ENCODE data around the gene USP47.

Gene USP47

DNA sequence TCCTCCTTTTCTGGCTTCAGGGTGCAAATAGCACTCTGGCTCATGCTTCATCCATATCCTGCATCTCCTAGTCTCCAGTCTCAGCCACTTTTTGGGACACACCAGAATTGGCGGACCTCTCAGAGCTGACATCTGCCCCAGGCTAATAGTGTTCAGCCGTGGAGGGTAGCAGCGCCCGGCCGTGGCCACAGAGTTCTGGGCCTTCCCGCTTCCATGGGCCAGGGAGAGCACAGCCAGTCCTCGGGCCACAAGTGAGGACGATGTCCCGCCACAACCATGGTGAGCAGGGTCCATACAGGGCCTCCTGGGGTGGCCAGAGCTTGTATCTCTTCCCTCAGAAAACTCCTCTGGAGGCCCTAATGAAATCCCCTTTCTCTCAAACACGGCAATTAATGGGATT, 140.7 kb downstream of the USP47 start:
- no peak for DNase-seq (ENCODE audit: low spot score)

DNA sequence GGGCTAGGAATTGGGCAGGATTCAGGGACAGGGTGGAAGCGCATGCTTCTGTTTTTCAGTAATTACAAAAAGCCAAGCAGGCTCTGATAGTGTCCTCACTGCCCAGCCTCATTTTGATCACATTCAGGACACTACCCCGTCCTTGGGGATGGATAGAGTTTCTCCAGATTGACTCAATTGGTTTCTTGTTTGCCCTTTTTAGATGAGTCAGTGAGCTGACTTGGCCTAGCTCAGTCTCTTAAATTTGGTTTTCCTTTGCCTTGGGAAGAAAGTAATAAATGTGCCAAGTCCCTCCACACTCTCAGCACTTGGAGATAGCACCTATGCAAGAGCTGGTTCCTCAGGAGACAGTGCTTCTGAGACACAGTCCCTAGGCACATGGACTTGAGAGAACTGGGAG, 141.2 kb downstream of the USP47 start:
- DNase-seq (ENCODE audit: low spot score), result no peak

DNA sequence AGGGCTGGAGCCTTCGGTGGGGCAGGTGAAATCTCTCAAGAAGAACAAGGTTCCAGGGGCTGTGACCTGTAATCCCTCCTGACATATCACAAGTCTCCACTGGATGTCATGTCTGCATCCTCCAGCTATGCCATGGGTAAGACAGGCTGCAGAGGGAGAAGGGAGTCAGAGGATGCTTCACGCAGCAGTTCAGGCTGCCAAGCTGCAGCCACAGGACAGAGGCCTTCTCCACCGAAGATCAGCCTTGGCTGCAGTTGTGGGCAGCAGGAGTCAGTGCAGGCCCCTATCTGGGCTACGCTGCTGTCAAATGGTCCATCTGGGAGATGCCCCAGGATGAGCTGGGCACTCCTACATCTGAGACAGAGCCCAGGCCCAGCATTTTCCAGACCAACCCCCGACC, 141.7 kb downstream of the USP47 start:
- no peak for DNase-seq (ENCODE audit: low spot score)

DNA sequence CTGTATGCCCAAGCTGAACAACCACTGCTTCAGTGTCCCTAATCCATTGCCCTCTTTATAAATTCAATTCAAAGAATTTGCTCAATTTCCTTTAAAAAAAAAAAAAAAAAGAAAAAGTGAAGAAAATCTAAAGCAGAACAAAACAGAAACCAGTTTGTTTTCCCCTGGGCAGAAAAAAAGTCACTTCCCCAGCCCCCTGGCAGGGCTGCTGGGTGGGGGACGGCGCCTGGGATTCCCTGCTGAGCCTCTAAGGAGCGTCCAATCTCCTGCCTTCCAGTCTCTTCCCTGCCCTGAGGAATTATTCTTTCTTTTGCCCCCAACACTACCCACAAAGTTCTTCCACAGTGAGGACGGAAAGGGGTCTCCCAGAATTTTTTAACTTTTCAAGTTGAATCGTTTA, 142.8 kb downstream of the USP47 start:
- DNase-seq (ENCODE audit: low spot score), result no peak

DNA sequence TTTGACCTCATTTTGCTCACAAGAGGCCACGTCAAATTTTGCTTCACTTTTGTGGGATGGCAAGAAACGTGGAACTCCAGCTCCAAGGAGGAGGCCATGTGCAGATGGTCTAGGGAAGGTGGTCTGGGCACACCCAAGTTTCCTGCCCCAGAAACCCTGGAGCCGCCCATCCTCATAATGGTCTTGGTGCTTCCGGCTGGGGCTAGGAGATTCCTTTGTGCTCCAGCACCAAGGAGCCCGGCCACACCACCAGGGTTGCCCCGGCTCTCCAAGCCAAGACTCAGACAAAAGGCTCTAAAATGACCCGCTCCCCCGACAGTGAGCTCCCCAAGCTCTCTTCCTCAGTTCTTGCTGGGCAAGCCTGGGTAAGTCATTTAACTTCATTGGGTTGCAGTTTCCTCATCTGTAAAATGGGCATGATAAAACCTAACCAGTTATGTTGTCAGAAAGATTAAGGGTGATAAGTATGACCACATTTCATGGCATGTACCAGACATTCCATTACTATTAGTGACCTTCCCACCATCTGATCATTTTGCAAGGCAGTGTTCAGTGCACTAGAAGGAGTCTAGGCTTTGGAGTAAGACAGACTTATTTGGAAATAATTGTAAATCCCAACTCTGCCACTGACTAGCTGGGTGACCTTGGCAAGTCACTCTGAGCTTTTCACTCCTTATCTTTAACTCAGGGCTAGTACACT, 143.4 kb downstream of the USP47 start:
- DNase-seq (ENCODE audit: low spot score), result no peak

DNA sequence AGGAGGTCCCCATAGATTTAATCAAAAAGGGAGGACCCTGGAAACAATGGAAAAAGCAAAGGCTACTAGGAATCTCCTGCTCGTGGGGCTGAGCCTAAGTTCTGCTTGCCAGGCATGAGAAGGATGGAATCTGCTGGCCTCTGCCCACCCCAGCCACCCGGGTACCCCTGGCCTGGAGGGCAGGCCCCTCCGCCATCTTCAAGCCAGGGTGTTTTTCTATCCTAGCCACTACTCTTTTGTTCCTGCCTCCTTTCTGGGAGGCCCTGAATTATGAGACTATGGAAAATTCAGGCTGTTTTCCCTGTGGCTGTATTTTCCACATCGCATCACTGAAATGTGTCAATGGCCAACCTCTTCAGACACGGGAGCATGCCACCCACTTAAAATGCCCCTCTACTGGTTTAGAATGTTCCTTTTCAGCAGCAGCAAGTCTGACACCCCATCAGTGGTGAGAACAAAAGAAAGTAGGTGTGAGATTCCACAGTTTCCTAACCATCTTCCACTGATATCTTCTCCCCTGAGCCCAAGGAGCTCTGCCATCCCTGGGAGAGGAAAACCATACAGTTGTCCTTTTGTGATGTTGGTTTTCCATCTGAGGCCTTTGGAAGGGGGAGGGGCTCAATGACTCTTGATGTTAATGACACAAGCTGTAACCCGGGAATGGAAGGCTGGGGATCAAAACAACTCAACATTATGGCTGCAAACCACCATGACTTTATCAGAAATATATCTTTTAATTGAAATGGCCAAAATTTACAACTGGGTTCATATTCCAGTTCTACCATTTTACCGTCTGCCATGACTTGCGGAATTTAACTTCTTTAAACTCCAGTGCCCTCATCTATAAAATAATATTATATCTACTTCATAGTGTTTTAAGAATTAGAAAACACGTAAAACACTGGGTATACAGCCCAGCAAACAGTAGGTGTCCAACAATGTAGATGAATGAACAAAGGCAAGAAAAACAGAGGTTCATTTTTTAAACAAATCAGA, 144.5 kb downstream of the USP47 start:
- DNase-seq (ENCODE audit: low spot score), result no peak

DNA sequence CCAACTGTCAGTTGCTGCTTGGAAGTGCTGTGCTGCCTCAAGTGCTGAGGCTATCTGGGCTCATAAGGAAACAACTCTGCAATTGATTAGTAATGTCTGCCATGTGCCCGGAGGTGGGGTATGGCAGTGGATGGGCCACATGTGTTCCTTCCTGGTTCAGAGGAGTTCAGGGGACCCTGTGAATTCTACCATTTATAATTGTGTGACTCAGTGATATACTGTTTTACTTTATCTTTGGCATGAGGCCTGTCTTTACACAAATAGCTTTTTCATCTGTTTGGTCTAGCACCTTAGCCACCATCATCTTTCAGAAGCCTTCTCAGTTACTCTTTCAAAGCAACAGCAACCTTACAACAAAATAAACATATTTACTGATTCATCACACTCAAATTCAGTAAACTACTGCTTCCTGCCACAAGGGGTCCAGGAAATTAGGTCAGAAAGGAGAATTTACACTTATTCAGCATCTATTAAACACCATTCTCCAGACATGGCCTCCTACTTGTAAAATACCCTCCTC, 145.8 kb downstream of the USP47 start:
- DNase-seq (ENCODE audit: low spot score), result no peak

DNA sequence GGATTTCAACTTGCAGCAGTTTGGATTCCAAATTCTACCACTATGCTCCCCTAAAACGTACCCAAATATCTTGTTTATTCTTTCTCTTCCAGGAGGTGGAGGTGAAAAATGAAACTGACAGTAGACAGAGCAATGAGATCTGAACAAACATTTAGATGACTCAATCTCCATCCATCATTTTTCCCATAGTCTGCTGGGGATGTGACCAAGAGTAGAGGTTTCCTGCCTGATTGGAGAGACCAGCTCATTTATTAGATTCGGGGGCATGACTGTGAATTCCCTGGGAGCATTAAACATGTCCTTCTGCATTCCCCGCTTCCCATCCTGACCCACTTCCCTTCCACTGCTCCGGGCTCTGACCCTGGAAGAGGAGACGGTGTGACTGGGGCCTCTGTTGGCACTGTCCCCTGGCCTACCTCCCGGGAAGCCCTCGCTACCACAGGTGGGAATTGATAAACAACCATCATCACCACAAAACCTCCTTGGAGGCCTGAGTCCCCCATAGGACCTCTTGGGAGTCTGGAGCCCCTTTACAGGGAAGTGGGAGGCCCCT, 146.4 kb downstream of the USP47 start:
- no peak for DNase-seq (ENCODE audit: low spot score)

DNA sequence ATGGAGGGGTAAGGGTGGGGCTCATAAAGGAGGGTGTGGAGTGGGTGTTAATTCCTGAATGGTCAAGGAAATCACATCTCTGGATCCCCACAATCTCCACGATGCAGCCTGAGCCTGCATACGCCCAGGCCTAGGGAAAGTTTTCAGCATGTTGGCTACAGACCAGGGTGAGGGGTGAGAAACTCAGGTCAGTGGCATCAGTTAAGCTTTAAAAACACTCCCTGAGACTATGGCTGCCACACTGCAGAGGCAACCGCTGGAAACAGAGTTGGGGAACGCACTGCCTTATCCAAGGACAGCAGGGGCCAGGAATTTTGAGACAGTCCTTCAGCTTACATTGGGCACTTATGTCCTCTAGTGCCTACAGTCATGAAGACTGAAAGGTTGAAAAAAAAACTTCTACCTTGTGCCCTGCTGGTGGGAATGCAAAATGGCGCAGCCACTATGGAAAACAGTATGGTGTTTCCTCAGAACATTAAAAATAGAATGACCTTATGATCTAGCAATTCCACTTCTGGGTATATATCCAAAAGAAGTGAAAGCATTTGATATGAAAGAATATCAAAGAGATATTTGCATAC, 147.0 kb downstream of the USP47 start:
- peak; percentile 27 for DNase-seq (ENCODE audit: low spot score)

DNA sequence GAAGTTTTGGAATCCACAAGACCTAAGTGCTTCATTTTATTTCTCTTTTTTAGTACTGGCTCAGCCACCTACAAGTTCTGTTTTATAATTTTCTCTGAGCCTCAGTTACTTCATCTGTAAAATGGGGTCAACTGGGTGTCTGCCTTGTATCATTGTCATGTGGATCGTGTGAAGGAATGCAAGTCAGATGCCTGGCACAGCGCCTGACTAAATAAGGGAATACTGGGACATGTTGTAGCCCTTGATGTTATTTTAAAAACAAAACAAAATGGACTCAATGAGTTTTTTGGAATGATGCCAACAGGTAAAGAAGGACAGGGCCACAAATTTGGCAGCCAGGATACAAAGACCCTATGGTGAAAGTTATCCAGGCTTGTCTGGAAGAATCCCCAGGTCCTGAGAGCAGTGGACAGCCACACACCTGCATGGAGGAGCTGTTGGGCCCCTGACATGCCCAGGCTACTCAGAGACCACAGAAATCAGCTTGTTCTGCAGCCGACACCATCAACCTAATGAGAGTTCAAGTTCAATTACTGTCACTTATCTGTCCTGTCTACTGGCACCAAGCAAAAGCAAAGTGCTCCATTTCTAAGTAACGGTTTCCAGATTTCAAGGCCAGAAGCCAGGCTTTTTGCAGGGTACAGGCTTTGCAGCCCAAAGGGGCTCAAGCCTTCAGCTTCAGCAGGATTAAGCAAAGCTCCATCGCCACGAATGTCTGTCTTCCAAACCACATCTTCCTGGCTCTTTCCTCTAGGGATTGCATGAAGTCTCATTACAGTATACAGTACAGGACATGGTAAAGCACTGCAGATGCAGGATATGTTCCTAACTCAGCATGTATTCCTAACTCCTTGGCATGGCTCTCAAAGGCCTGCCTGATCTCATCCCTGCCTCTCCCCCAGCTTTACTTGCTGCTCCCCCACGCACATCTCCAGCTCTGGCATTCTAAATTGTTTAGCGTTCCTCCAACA, 148.3 kb downstream of the USP47 start:
- peak; percentile 8 for DNase-seq (ENCODE audit: low spot score)

DNA sequence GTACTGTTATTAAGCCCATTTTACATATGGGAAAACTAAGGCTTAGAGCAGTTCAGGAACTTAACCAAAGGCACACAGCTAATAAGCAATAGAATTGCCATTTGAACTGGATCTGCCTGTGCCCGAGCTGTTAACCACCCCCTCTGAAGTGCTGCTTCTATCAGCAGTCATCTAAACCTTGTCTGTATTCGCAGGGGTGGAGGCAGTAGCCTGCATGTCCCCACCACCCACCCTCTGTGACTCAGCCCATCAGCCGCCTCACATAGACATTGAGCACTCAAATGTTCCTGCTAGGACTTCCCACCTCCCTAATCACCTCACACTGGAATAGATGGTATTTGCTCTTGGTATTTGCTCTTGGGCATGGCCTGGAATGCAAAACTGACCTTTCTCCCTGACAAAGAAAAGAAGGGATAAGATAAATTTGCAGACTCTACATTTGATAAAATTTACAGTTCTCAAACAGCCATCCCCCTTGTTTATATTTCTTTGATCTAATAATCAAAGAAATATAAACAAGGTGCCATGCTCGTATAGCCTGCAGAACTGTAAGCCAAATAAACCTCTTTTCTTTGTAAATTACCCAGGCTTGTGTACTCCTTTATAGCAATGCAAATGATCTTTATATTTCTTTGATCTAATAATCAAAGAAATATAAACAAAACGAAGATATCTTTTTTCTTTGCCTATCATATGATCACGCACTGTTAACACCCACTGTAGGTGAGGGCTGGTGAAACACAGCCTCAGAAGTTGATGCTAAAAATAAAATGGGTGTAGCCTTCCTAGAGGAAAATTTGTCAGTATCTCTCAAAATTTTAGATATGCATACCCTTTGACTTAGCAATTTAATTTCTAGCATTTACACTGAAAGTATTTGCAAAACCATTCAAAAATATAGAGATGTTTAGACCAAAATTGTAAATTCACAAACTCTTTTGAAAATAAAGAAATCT, 150.8 kb downstream of the USP47 start:
- peak; percentile 31 for DNase-seq (ENCODE audit: low spot score)

DNA sequence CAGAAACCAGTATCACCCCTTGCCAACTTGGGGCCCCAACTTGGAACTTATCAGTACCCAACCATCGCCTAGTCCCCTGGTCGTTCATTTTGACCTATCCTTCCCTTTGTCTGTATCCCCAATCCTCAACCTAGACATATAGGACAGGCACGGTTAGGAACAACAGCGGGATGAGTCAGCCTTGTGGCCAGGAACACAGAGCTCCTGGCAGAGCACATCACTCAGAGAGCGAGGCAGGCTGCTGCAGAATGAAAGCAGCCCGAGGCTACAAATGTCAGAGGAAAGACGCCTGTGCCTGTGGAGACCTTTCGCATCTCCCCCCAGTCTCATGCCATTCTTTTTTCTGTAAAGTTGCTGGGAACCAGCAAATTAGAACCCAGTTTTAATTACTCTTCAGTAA, 152.1 kb downstream of the USP47 start:
- no peak for DNase-seq (ENCODE audit: low spot score)

DNA sequence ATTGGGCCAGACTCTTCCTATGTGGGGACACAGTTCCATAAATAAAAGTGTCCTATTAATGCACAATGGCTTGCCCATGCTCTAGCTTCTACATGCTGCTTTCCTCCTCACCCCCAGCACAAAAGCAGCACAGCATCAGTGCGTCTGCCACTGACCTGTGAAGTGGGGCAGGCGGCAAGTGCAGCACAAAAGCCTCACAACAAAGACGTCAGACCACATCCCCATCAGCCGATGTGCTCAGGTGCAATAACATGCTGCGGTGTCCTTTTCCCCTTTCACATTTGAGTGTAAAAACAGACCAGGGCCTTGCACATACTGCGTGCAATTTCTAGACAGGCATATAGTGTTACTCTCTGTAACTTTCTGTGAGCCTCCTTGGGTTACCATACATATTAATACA, 153.8 kb downstream of the USP47 start:
- no peak for DNase-seq (ENCODE audit: low spot score)

DNA sequence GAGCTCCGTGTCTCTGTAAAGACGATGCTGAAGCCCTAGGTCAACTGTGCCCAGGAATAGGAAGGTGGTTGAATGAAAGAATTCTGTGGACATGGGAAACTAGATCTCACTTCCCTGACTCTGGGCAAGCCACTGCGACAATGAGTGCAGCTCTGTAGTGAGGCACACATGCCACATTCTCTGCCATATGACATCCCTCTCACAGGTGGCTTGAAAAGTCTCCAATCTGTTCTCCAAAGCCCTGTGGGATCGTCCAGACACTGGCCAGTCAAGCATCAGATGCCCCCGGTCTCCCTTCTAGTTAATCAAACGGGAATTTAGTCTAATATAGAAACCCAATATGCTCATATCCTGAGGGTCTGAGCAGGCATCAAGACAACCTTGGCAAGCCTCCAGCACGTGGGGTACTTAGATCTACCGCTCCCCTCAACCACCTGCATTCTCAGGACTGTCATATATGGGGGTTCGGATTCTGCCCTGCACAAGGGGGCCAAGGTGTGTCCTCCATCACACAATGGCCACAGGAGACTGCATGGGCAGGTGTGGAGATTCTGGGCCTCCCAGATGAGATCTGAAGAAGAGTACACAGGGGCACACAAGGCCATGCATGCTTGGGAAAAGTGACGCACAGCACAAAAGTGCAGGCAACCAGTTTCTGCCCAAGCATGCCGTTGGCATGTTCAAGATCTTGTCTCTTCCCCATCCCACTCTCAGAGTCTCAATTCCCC, 154.7 kb downstream of the USP47 start:
- peak; percentile 23 for DNase-seq (ENCODE audit: low spot score)

DNA sequence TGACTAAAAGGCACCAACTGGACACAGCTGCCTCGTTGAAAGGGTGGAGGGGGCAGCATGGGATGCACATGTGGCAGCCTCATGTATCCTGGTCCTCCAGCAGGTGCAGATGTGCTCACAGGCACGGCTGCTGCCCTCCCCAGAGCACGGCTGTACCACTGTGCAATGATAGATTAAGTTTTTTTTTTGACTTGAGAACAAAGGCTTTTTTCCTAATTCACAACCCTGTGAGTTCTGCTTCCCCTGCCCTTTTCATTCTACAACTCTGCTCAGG, 155.2 kb downstream of the USP47 start:
- no peak for DNase-seq (ENCODE audit: low spot score)

DNA sequence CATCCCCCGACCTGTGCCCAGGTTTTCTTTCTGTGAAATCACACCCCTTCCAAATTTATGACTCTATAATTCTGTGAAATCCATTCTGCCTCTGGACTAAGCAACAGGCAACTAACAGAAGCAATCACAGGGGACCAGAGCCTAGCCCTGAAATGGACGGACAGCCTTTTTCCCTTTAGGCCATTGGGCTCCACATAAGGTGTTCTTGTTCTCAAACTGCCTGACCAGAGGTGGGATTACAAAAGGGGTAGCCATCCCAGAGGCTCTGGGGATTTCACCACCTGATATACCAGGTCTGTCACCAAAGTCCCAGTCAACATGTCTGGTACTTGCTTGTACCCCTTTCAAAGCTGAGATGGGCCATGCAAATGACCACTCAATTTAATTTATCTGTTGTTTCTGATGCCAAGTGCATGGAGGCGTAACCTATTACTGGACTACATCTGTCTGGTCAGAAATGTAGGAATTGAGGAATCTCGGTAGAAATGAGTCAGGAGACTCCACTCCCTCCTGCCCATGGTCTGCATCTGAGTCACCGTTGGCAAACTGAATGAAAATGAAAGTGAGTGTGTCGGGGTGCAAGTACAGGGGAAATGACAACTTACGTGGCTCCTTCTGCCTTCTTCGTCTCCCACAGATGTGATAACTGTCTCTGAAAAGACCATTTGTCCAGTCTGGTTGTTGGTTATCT, 156.5 kb downstream of the USP47 start:
- DNase-seq (ENCODE audit: low spot score), result peak; percentile 30

DNA sequence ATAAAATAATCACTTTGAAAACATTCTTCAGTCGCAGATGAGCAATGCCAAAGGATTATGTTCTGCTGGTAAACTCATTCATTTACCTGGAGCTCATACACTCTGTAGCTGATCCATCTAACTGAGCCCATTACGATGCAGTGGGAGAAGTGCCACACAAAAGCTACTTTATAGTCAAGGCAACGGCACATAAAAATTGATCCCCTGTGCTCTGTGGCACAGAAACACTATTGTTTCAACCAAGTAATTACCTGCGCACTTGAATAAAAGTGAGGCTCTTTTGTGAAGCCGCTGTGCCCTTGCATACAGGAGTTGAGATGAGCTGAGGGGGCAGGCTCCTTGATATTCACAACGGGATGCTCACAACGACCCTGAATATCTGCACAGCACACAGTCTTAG, 159.4 kb downstream of the USP47 start:
- no peak for DNase-seq (ENCODE audit: low spot score)

DNA sequence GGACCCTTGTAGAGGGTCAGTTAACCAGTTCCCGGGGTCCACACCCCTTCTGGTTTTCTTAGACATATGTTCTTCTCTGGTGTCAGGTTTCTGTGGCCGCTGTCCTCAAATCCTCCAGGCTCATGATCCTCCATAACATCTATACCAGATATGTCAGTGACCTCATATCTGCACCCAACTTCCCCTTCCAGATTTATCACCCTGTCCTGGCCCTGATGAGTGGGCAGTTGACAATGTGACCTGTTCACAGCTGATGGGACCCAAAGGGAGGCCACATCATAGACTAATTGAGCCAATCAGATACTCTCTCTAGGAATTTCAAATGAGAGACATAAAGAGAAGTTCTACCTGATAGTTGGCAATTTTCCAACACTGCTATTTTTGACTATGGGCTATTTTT, 161.6 kb downstream of the USP47 start:
- DNase-seq (ENCODE audit: low spot score), result no peak

DNA sequence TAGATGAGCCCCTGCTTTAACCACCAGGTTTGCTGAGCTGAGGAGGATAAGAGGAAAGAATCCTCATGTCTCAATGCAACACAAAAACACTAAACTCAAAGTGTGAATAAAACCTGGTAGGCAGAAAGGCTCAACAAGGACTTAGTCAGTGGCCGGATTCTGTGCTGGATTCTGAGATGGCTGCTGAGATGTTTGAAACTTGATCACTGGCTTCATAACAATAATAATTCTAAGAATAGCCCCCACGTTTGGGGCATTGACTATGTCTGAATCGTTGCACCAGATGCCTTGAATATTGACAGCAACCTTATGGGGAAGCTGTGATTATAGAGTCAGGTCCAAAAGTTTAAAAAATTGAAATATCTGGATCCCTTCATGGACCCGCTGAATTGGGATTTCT, 162.0 kb downstream of the USP47 start:
- no peak for DNase-seq (ENCODE audit: low spot score)

Measured in ecto neural progenitor cell (in vitro differentiated cells).